ENCODE results near the gene ANKRD27. TPM values are rescaled to one million over a fixed set of nuclear protein-coding genes. Genes with fewer than 3 reads are reported as not detected.

The ANKRD27 gene
- total and polyA plus RNA-seq, 10 of the 15 experiments (the other 5 are each of a cell fraction or from before 2014, with no cell fraction given): 2.8 to 49.9 (median 28.5) TPM

DNA sequence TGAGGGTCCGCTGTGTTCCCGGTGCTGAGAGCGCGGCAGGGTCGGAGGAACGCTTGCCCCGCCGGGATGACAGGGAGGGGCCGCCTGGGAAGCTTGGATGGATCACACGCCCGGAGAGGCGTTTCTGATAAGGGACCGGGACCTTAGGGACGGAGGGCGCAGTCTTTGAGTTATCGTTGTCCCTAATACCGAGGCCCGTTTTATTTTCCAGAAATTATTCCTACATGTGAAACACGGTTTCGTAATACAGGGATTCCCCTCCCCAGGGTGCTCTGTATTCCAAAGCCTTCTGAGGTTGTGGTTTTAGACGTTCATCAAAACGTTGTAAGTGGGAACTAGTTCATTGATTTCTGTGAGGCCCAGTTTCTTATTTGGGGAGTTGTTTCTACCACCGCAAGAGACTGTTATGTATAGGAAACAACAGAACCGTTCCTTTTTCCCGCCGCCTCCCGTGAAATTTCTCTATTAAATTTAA lies 93.2 kb downstream of the ANKRD27 start (continued):
- TF ChIP-seq, protein P1, sequence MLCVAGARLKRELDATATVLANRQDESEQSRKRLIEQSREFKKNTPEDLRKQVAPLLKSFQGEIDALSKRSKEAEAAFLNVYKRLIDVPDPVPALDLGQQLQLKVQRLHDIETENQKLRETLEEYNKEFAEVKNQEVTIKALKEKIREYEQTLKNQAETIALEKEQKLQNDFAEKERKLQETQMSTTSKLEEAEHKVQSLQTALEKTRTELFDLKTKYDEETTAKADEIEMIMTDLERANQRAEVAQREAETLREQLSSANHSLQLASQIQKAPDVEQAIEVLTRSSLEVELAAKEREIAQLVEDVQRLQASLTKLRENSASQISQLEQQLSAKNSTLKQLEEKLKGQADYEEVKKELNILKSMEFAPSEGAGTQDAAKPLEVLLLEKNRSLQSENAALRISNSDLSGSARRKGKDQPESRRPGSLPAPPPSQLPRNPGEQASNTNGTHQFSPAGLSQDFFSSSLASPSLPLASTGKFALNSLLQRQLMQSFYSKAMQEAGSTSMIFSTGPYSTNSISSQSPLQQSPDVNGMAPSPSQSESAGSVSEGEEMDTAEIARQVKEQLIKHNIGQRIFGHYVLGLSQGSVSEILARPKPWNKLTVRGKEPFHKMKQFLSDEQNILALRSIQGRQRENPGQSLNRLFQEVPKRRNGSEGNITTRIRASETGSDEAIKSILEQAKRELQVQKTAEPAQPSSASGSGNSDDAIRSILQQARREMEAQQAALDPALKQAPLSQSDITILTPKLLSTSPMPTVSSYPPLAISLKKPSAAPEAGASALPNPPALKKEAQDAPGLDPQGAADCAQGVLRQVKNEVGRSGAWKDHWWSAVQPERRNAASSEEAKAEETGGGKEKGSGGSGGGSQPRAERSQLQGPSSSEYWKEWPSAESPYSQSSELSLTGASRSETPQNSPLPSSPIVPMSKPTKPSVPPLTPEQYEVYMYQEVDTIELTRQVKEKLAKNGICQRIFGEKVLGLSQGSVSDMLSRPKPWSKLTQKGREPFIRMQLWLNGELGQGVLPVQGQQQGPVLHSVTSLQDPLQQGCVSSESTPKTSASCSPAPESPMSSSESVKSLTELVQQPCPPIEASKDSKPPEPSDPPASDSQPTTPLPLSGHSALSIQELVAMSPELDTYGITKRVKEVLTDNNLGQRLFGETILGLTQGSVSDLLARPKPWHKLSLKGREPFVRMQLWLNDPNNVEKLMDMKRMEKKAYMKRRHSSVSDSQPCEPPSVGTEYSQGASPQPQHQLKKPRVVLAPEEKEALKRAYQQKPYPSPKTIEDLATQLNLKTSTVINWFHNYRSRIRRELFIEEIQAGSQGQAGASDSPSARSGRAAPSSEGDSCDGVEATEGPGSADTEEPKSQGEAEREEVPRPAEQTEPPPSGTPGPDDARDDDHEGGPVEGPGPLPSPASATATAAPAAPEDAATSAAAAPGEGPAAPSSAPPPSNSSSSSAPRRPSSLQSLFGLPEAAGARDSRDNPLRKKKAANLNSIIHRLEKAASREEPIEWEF (IDR thresholded peaks at IDR 0.05; ENCODE audit: insufficient replicate concordance, low read depth, low read length): no peak
- no peak for TF ChIP-seq CHD4 (IDR thresholded peaks at IDR 0.05)
- TF ChIP-seq, protein P2, sequence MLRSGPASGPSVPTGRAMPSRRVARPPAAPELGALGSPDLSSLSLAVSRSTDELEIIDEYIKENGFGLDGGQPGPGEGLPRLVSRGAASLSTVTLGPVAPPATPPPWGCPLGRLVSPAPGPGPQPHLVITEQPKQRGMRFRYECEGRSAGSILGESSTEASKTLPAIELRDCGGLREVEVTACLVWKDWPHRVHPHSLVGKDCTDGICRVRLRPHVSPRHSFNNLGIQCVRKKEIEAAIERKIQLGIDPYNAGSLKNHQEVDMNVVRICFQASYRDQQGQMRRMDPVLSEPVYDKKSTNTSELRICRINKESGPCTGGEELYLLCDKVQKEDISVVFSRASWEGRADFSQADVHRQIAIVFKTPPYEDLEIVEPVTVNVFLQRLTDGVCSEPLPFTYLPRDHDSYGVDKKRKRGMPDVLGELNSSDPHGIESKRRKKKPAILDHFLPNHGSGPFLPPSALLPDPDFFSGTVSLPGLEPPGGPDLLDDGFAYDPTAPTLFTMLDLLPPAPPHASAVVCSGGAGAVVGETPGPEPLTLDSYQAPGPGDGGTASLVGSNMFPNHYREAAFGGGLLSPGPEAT (IDR thresholded peaks at IDR 0.05; ENCODE audit: low read depth): 0 out of 2 replicates have a peak, but pooled peaks have one; percentile 13
- no peak for TF ChIP-seq SREBF2 (IDR thresholded peaks at IDR 0.05; ENCODE audit: low read length)
- no peak for TF ChIP-seq MEF2A (IDR thresholded peaks at IDR 0.05; ENCODE audit: insufficient read depth, low read depth, low read length)
- no peak for TF ChIP-seq HDGF (IDR thresholded peaks at IDR 0.05)
- TF ChIP-seq ATF7 (IDR thresholded peaks at IDR 0.05; ENCODE audit: low read depth): no peak
- no peak for TF ChIP-seq NR2C1 (IDR thresholded peaks at IDR 0.05)
- no peak for TF ChIP-seq NFXL1 (IDR thresholded peaks at IDR 0.05; ENCODE audit: borderline replicate concordance)
- no peak for TF ChIP-seq KDM1A (IDR thresholded peaks at IDR 0.05; ENCODE audit: borderline replicate concordance)
- no peak for TF ChIP-seq ZZZ3 (IDR thresholded peaks at IDR 0.05; ENCODE audit: control insufficient read depth, insufficient read length, low read depth)

All from GM12878 (cell line).